Stimulated activated CD4-positive, alpha-beta T cell treated with anti-CD3 and anti-CD28 coated beads, Interleukin-12 subunit alpha, Interleukin-12 subunit beta, amount 100 ng/mL, for 48 hours (primary cell): ENCODE measurements around the gene ADAMTS2.

ENCODE experiments used
- DNase-seq, 3 donors: peaks; one replicate each; pipeline ENCODE4 v3.0.0-alpha.2; 2020; ENCODE audit warnings: low read depth in 2 of 3, low spot score in 1 of 3

The ADAMTS2 gene

DNA sequence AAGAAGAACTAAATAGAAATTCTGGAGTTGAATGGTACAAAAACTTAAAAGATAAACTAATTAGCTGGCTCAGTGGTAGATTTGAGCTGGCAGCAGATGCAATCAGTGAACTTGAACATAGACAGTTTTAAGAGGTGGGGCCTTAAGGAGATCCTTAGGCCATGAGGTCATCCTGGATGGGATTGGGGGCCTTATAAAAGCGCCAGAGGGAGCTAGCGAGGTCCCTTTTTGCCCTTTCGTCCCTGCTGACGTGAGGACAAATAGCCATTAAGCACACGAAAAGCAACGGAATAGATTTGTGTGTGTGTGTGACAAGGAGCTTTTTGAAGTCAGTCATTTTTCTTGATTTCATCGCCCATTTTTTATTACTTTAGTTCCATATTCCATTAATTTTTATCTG lies 201.8 kb downstream of the ADAMTS2 start:
- DNase-seq = no peak

DNA sequence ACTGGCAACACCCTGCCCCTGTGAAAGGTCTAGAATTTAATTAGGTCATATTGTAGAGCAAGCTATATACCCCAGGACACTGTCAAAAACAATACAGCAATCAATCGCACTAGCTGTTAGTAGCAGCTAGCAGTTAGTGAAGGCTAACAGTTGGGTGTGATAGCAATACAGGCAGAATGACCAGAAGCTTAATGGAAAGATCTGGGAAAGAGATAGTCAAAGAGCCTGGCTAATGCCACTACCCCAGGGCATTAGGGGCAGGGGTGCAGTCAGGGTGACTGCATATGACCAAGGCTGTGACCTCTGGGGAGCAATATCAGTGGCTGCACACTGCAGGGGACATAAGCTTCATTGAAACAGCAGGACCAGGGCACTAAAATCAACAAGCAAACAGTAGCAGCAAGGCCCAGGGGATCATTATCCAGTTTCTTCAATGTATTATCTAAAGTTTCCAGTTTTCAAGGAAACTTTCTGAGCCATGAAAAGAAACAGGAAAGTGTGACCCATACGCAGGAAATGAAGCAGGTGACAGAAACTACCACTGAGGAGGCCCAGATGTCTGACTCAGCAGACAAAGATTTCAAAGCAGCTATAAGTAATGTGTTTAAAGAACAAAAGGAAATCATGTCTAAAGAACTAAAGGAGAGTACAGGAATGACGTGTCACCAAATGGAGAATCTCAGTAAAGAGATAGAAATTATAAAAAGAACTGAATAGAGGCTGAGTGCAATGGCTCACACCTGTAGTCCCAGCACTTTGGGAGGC lies 202.6 kb downstream of the ADAMTS2 start:
- DNase-seq = peak; percentile 8 to 29 (median 21)

GRCh38 chr5:179141867-179142266 lies 203.4 kb downstream of the ADAMTS2 start:
- DNase-seq = no peak

DNA sequence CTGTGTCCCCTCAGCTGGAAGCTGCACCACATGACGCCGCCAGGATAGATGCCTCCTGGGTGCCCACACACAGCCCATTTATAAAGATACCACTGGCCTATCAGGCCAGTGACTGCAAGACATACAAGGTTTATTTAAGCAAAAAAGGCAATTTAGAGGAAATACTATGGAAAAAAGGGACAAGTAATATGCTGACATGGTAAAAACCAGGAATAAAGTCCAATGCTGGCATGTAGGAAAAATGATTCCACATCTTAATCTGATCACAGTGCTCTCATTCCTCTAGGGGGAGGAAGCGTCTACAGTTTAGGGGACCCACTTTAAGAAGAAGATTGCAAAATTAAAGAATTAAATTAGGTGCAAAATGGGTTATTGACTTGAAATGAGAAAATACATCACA lies 205.0 kb downstream of the ADAMTS2 start:
- DNase-seq = no peak

DNA sequence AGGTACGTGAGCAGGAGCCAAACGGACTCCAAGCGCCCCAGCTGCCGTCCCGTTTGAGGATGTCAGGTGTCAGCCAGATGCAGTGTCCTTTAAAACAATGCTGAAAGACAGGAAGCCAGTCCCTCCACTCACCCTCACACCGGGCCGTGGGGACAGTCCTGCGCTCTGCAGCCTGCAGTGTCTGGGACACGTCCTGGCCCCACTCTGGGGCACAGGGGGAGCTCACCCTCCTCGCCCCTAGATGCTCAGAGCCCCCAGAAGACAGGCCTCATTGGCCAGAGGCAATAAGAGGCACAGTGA lies 205.4 kb downstream of the ADAMTS2 start:
- DNase-seq = no peak

- no peak for DNase-seq
These were observed 205.9 kb downstream of the ADAMTS2 start for GRCh38 chr5:179139111-179139935.

DNA sequence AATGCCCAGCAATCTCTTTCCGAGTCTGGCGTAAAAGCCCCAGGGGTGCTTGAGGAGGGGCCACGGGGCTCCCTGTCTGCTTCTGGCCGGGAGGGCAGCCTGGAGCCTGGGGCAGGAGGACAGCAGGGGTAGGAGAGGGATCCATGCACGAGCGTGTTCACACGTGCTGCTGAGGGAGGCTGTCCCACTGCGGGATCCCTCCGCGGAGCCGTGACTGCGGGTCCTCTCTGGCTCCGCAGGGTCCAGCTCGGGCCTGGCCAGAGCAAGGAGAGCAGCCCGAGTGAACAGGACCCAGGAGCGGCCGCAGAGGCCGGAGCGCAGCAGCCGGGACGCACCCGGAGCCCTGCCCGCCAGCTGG lies 206.7 kb downstream of the ADAMTS2 start:
- DNase-seq = no peak

GRCh38 chr5:179137643-179138567 lies 207.4 kb downstream of the ADAMTS2 start:
- DNase-seq = no peak

GRCh38 chr5:179137016-179137642 lies 208.1 kb downstream of the ADAMTS2 start:
- DNase-seq = no peak

- DNase-seq = no peak
These were observed 209.6 kb downstream of the ADAMTS2 start for GRCh38 chr5:179135441-179136215.

DNA sequence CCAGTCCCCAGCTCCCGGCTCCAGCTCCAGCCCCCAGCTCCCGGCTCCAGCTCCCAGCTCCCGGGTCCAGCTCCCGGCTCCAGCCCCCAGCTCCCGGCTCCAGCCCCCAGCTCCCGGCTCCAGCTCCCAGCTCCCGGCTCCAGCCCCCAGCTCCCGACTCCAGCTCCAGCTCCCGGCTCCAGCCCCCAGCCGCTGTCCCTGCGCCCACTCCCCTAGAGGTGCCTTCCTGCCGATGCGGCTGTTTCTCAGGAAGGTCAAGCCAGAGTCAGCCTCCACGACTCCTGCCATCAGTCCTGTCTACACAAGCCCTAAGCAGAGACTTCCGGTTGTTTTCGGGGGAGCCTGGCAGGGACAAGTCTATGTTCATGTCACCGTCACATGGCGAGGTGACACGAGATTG lies 210.3 kb downstream of the ADAMTS2 start:
- DNase-seq = no peak

DNA sequence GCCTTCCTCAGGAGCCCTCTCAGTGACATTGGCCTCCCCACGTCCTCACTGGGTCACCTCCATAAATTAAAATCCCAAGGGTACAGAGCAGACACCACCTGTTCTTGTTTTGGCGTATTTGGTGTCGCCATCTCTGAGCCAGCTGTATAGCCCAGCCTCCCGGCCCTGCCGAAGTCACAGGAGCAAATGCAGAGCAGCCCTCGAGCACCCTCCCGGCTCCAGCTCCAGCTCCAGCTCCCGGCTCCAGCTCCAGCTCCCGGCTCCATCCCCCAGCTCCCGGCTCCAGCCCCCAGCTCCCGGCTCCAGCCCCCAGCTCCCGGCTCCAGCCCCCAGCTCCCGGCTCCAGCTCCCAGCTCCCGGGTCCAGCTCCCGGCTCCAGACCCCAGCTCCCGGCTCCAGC lies 210.8 kb downstream of the ADAMTS2 start:
- no peak for DNase-seq

DNA sequence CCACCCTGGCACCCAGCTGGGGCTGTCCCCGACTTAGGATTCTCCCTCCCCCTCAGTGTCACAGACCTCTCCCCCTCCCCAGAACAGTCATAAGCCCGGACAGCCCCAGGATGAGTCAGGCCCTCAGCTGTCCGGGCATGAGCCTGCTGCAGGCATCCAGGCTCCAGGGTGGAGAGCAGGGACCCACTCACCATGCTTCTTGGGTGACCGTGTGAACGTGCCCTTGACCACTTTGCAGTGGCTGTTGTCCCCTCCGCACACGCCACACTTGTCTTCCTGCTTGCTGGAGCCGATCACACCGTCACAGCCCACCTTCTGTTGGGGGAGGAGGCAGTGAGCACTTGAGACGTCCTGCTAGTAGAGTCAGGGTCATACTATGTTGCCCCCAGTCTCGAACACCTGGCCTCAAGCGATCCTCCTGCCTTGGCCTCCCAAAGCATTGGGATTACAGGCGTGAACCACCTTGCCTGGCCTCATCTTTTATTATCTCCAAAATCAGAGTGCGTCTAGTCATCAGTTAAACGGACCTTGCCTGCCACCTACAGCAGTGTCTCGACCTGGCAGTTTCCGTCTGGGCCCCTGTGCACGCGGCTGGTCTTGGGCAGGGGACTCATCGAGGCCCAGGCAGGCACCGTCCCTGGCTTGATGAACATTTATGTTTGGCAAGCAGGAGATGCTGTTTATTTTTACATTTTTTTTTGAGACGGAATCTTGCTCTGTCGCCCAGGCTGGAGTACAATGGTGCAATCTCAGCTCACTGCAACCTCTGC lies 212.5 kb downstream of the ADAMTS2 start:
- DNase-seq = no peak

- no peak for DNase-seq
These were observed 213.2 kb downstream of the ADAMTS2 start for GRCh38 chr5:179131886-179132585.

DNA sequence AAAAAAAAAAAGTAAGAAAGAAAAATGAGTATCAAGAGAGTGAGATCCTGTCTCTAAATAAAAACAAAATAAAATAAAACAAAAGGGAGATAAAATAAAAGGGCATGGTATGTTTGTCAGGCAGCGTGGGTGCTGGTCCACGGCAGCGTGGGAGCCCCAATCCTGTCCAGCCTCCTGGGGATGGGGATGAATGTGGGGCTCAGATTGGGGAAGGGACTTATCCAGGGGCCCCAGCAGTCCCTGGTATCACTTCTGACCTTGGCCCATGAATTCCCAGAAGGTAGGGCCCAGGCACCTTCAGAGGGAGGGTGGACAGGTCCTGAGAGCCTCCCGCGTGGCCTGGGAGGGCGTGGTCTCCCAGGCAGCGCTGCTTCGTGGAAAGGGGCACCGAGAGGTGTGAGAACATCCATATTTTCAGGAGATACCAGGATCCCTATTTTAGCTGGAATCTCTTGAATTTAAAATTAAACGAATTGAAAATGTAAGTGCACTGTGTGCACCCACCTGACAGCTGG lies 213.9 kb downstream of the ADAMTS2 start:
- no peak for DNase-seq

- no peak for DNase-seq
These were observed 215.1 kb downstream of the ADAMTS2 start for GRCh38 chr5:179130101-179130681.

DNA sequence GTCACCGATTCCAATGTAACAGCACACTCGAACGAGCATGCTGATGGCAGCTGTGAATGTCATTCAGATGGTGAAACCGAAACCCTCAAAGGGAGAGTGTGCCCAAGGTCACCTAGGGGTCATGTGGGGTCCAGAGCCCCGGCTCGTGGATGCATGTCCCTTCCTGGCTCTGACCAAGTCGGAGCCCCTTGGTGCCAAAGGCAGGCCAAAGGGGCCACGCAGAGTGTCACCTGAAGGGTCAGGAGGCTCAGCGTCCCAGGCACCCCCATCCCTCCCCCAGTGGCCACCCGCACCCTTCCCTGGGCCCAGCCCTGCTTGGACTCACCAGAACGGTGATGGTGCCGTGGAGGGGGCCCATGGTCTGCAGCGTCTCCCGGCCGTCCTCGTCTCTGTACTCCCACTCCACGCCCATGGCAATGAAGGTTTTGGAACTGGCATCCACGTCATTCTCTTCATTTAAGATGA lies 215.6 kb downstream of the ADAMTS2 start:
- no peak for DNase-seq

- no peak for DNase-seq
These were observed 216.3 kb downstream of the ADAMTS2 start for GRCh38 chr5:179128976-179129375.

- no peak for DNase-seq
These were observed 217.3 kb downstream of the ADAMTS2 start for GRCh38 chr5:179128041-179128365.
